Hepatocyte (in vitro differentiated cells): ENCODE results near the gene EPHA1. TPM values are rescaled to one million over a fixed set of nuclear protein-coding genes. Genes with fewer than 3 reads are reported as not detected.

ENCODE experiments used
- DNase-seq: peaks from one replicate; pipeline ENCODE4 v3.0.0-alpha.2; 2016; ENCODE audit warnings: low spot score
- H2AFZ ChIP-seq: fragments of 200-600 bp; sonication (generic); 2 replicates; pipeline ENCODE4 v1.6.0; 2016; ENCODE audit warnings: antibody characterized with exemption, mild to moderate bottlenecking
- H3K27ac ChIP-seq: fragments of 200-600 bp; sonication (generic); 2 replicates; pipeline ENCODE4 v1.5.1; 2016; ENCODE audit warnings: mild to moderate bottlenecking
- H3K27me3 ChIP-seq: fragments of 200-600 bp; sonication (generic); 2 replicates; pipeline ENCODE4 v1.6.1; 2016
- H3K36me3 ChIP-seq: fragments of 200-600 bp; sonication (generic); replicated peaks from 2 replicates; pipeline ENCODE4 v1.5.1; 2016; ENCODE audit warnings: low read depth; ENCODE audit not compliant: insufficient read depth
- H3K4me1 ChIP-seq: fragments of 200-600 bp; sonication (generic); 2 replicates; pipeline ENCODE4 v1.5.1; 2016; ENCODE audit warnings: mild to moderate bottlenecking, moderate library complexity; ENCODE audit not compliant: insufficient read depth
- H3K4me2 ChIP-seq: fragments of 200-600 bp; sonication (generic); 2 replicates; pipeline ENCODE4 v1.6.0; 2016
- H3K4me3 ChIP-seq: fragments of 200-600 bp; sonication (generic); 2 replicates; pipeline ENCODE4 v1.5.1; 2016; ENCODE audit warnings: mild to moderate bottlenecking
- H3K79me2 ChIP-seq: fragments of 200-600 bp; sonication (generic); 2 replicates; pipeline ENCODE4 v1.6.0; 2017; ENCODE audit warnings: mild to moderate bottlenecking
- H3K9me2 ChIP-seq: fragments of 200-600 bp; sonication (generic); replicated peaks from 2 replicates; pipeline ENCODE4 v1.6.0; 2017; ENCODE audit warnings: mild to moderate bottlenecking; ENCODE audit not compliant: insufficient read depth
- H3K9me3 ChIP-seq: fragments of 200-600 bp; sonication (generic); 2 replicates; pipeline ENCODE4 v1.5.1; 2016; ENCODE audit warnings: low read depth, mild to moderate bottlenecking
- H4K20me1 ChIP-seq: fragments of 200-600 bp; sonication (generic); 2 replicates; pipeline ENCODE4 v1.6.0; 2016; ENCODE audit warnings: mild to moderate bottlenecking; ENCODE audit not compliant: insufficient read depth, poor library complexity, severe bottlenecking
- EZH2 ChIP-seq: fragments of 200-600 bp; sonication (generic); IDR thresholded peaks from 2 replicates; pipeline ENCODE4 v1.6.1; 2016; ENCODE audit warnings: antibody characterized with exemption, mild to moderate bottlenecking, borderline replicate concordance
- EZH2phosphoT487 ChIP-seq: fragments of 200-600 bp; sonication (generic); IDR thresholded peaks from one replicate; pipeline ENCODE4 v1.6.1; 2018; ENCODE audit warnings: antibody characterized with exemption, mild to moderate bottlenecking, low read depth, moderate library complexity; ENCODE audit not compliant: unreplicated experiment, severe bottlenecking
- WGBS: methylation state at CpG from one replicate; pipeline ENCODE4 v1.1.6; 2016; ENCODE audit warnings: low lambda C conversion rate; ENCODE audit errors: missing lambda C conversion rate; 5-methylcytosine and 5-hydroxymethylcytosine counted together
- polyA plus RNA-seq: library from polyadenylated mRNA; unstranded; fragments of >200 nt; fragmentation: Nextera tagmentation; extraction: Ambion mirVana; gene quantifications from 2 replicates; pipeline ENCODE4 v1.2.1, GENCODE V29; 2016
- total RNA-seq: library from RNA; depleted of rRNA; stranded (reverse); fragments of >200 nt; gene quantifications from 2 replicates; pipeline ENCODE4 v1.2.3, GENCODE V29; 2014
- TF ChIP-seq, protein P1 (sequence below): fragments of 200-600 bp; sonication (generic); IDR thresholded peaks from 2 replicates; pipeline ENCODE4 v1.5.1; 2016; ENCODE audit warnings: antibody characterized with exemption, mild to moderate bottlenecking; ENCODE audit not compliant: poor library complexity

Gene EPHA1
- total and polyA plus RNA-seq, 2 experiments from 2014 or later, result 34.2 to 42.9 TPM

DNA sequence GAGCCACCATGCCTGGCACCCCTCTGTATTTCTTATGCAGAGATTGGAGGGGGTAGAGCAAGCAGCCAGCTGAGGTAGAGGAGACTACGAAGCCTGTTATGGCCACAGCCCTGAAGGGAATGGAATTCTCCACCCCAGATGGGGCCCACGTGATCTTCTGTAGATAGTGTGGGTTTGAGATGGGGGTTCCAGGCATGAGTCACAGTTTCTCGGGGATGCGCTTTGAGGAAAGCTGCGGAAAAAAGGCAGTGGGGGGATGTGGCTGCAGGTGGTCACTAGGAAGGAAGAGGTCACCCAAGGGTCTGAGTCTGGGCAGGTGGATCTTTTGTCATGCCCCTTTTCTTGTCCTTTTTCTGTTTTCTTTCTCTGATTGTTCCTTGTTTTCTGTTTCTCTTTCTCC lies 57.6 kb downstream of the EPHA1 start:
- DNase-seq, result no peak
- Histone ChIP-seq H3K4me1 (no peaks in the 10 kb centered on the region), H3K27me3 (peaks cover under 1% of the 10 kb centered on the region), H2AFZ (no peak overlapping the region), H3K4me3 (no peak overlapping the region), H3K9me3 (no peaks in the 10 kb centered on the region), H3K36me3 (no peaks in the 10 kb centered on the region), H3K79me2 (no peaks in the 10 kb centered on the region), H3K27ac (no peak overlapping the region), H3K9me2 (no peaks in the 10 kb centered on the region), H4K20me1 (no peaks in the 10 kb centered on the region), H3K4me2 (no peak overlapping the region)
- TF ChIP-seq, protein P1, sequence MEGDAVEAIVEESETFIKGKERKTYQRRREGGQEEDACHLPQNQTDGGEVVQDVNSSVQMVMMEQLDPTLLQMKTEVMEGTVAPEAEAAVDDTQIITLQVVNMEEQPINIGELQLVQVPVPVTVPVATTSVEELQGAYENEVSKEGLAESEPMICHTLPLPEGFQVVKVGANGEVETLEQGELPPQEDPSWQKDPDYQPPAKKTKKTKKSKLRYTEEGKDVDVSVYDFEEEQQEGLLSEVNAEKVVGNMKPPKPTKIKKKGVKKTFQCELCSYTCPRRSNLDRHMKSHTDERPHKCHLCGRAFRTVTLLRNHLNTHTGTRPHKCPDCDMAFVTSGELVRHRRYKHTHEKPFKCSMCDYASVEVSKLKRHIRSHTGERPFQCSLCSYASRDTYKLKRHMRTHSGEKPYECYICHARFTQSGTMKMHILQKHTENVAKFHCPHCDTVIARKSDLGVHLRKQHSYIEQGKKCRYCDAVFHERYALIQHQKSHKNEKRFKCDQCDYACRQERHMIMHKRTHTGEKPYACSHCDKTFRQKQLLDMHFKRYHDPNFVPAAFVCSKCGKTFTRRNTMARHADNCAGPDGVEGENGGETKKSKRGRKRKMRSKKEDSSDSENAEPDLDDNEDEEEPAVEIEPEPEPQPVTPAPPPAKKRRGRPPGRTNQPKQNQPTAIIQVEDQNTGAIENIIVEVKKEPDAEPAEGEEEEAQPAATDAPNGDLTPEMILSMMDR, result no peak
- TF ChIP-seq EZH2phosphoT487 (no peak), EZH2 (no peak)
- WGBS, result 73% methylated on average over 5 of the region's 5 CpGs

DNA sequence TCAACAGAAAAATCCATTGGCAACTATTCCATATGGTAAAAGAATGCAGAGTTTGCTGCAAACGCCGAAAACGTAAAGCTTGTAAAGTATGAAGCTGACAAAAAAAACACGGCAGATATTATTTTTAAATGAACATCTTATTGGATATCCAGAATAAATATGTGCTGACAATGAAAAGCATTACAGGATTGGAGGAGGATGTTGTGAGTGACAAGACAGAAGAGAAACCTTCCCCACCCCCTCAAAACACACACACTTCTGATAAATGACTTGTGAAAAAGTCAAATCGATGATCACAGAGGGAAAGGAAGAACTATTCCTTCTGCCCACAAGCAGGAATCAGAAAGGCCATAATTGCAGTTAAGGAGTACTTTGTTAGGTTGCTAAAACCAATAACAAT lies 60.7 kb downstream of the EPHA1 start:
- H2AFZ ChIP-seq, result no peak overlapping the region
- H3K4me3 ChIP-seq, result no peak overlapping the region
- no peaks in the 10 kb centered on the region for H3K4me1 ChIP-seq
- no peaks in the 10 kb centered on the region for H3K9me2 ChIP-seq
- TF ChIP-seq EZH2 (no peak), EZH2phosphoT487 (no peak)
- TF ChIP-seq, protein P1, result no peak
- WGBS, result 71% methylated on average over 5 of the region's 5 CpGs
- peaks cover 7% of the 10 kb centered on the region for H3K27me3 ChIP-seq
- no peak overlapping the region for H3K27ac ChIP-seq
- H3K79me2 ChIP-seq, result no peaks in the 10 kb centered on the region
- no peaks in the 10 kb centered on the region for H3K9me3 ChIP-seq
- H3K4me2 ChIP-seq, result no peak overlapping the region
- H3K36me3 ChIP-seq, result no peaks in the 10 kb centered on the region
- no peak for DNase-seq
- no peaks in the 10 kb centered on the region for H4K20me1 ChIP-seq

DNA sequence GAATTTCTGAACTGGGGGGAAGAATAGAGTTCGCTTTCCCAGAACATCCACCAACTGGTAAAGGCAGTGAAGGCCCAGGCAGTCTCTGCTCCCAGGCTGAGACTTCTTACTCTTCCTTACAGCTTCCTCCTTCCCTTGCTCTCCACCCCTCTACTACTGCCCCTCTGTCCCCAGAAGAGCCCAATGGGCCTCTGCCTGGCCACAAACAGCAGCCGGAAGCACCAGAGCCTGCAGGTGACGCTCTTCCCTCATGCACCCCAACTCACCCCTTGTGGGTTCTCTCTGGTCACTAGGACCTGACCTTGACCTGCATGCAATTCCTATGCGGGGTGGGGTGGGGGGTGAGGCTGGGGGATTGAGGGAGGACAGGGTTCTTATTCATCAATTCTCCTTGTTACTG lies 62.6 kb downstream of the EPHA1 start:
- Histone ChIP-seq H4K20me1 (no peaks in the 10 kb centered on the region), H3K27me3 (peaks cover 7% of the 10 kb centered on the region), H3K9me2 (no peaks in the 10 kb centered on the region), H3K4me2 (peak overlapping the region; percentile 87), H3K79me2 (no peaks in the 10 kb centered on the region), H3K4me1 (no peaks in the 10 kb centered on the region), H3K27ac (no peak overlapping the region), H3K9me3 (no peaks in the 10 kb centered on the region), H2AFZ (peak overlapping the region; percentile 83), H3K36me3 (no peaks in the 10 kb centered on the region), H3K4me3 (no peak overlapping the region)
- TF ChIP-seq EZH2phosphoT487 (no peak), EZH2 (no peak)
- TF ChIP-seq, protein P1, result no peak
- DNase-seq, result no peak
- 88% methylated on average over 4 of the region's 4 CpGs for WGBS

DNA sequence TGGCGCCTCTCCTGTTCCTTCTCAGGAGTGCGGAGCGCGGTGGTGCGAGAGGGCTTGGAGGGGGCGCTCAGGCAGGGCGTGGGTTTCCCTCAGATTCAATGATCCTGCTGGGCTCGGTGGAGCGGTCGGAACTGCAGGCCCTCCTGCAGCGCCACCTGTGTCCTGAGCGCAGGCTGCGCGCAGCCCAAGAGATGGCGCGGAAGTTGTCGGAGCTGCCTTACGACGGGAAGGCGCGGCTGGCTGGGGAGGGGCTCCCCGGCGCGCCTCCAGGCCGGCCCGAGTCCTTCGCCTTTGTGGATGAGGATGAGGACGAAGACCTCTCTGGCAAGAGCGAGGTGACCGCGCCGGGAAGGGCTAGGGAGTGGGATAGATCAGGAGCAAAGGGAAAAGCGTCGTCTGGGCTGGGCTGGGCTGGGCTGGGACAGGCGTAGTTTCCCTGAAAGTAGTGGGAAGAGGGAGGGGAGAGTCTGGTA lies 63.2 kb downstream of the EPHA1 start:
- Histone ChIP-seq H3K9me3 (no peaks in the 10 kb centered on the region), H3K4me2 (peak overlapping the region; percentile 87), H2AFZ (peak overlapping the region; percentile 83), H3K27ac (no peak overlapping the region), H4K20me1 (no peaks in the 10 kb centered on the region), H3K4me3 (no peak overlapping the region), H3K4me1 (no peaks in the 10 kb centered on the region), H3K9me2 (no peaks in the 10 kb centered on the region), H3K36me3 (no peaks in the 10 kb centered on the region), H3K79me2 (no peaks in the 10 kb centered on the region), H3K27me3 (peaks cover 7% of the 10 kb centered on the region)
- 3% methylated on average over 35 of the region's 35 CpGs for WGBS
- no peak for TF ChIP-seq EZH2
- TF ChIP-seq, protein P1, result peak; percentile 61
- DNase-seq, result peak; percentile 82
